HT1080 (cell line): ENCODE data around the gene CD6. TPM values are rescaled to one million over a fixed set of nuclear protein-coding genes. Genes with fewer than 3 reads are reported as not detected.

Source experiments
- DNase-seq: peaks from one replicate; pipeline ENCODE4 v3.0.0-alpha.2; 2015; ENCODE audit warnings: low read depth
- total RNA-seq: library from RNA; depleted of rRNA; stranded (reverse); fragments of >200 nt; shearing (Covaris generic); gene quantifications from 2 replicates; pipeline ENCODE4 v1.2.3, GENCODE V29; 2014

CD6 gene
- total RNA-seq, 1 experiment from 2014 or later, result not detected

DNA sequence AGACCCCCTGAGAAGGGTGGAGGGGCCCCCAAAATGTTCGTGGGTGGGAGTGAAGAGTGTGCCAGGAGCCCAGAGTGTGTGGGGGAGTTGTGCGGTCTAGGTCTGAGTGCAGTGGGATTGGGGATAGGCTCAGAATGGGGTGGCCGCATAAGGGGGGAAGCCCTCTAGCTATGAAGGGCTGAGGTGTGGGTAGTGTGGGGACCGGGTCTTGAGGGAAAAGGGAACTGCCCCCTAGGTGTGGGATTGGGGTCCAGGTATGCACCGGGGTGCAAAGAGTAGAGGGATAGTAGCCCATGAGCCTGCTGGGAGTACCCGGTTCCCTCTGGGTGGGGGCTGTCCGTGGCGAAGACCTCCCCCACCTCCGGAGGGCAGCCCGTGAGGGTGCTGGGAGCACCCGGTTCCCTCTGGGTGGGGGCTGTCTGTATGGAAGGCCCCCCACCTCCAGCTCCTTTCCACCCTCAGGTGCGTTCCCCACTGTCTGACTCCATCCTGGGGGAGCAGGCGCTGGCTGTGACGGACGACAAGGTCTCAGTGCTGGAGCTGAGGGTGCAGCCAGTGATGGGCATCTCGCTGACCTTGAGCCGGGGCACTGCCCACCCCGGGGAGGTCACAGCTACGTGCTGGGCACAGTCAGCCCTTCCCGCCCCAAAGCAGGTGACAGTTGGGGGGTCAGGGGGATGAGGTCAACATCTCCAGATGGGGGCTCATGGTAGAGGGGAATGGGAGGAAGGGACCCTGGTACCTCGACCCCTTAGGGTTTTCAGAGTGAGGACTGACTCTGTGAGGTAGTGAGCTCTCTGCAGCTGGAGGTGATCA is 36.5 kb upstream of the CD6 start:
- no peak for DNase-seq

GRCh38 chr11:60935676-60936442 is 35.6 kb upstream of the CD6 start:
- DNase-seq, result no peak

DNA sequence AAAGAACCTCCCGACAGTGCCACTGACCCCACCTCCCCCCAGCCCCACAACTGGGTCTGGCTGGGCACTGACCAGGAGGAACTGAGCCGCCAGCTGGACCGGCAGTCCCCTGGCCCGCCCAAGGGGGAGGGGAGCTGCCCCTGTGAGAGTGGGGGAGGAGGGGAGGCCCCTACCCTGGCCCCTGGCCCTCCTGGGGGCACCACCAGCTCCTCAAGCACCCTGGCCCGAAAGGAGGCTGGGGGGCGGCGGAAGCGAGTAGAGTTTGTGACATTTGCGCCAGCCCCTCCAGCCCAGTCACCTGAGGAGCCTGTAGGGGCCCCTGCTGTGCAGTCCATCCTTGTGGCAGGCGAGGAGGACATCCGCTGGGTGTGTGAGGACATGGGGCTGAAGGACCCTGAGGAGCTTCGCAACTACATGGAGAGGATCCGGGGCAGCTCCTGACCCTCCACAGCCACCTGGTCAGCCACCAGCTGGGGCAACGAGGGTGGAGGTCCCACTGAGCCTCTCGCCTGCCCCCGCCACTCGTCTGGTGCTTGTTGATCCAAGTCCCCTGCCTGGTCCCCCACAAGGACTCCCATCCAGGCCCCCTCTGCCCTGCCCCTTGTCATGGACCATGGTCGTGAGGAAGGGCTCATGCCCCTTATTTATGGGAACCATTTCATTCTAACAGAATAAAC is 34.9 kb upstream of the CD6 start:
- no peak for DNase-seq

DNA sequence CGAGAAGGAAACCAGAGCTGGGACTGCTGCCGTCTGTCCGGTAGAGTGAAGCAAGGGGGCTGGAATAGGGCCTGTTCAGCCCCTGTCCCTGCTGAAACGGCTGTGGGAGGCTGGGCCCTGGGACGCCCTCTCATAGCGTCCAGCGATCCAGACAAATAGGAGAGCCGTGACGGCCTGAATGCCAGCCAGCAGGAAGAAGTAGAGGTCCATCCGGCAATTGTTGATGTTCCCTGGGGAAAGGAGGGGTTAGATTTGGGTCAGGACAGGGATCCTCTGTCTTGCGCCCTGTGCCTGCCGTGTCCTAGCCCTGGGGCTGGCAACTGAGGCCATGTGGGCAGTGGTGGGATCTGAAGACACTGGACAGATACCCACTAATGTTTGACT is 34.3 kb upstream of the CD6 start:
- DNase-seq, result no peak

DNA sequence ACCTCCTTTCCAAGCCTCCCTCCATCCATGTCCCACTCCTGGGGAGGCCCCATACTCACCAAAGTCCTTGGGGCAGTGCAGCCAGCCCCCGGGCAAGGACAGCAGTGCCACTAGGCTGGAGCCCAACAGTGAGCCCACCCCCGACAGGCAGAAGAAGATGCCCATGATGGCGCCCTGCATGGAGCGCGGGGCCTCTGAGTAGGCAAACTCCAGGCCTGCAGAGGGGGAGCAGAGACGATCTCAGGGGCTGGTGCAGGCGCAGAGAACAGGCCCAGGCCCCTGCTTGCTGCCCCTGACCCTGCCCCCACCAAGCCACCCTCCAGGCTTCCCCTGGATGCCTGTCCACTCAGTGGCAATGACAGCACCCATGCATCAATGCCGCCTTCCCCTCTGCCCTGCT is 33.7 kb upstream of the CD6 start:
- DNase-seq, result no peak

GRCh38 chr11:60938500-60938899 is 33.0 kb upstream of the CD6 start:
- no peak for DNase-seq

- DNase-seq, result no peak
Observed at GRCh38 chr11:60939301-60939700, 32.2 kb upstream of the CD6 start.

GRCh38 chr11:60939855-60940254 is 31.6 kb upstream of the CD6 start:
- no peak for DNase-seq

DNA sequence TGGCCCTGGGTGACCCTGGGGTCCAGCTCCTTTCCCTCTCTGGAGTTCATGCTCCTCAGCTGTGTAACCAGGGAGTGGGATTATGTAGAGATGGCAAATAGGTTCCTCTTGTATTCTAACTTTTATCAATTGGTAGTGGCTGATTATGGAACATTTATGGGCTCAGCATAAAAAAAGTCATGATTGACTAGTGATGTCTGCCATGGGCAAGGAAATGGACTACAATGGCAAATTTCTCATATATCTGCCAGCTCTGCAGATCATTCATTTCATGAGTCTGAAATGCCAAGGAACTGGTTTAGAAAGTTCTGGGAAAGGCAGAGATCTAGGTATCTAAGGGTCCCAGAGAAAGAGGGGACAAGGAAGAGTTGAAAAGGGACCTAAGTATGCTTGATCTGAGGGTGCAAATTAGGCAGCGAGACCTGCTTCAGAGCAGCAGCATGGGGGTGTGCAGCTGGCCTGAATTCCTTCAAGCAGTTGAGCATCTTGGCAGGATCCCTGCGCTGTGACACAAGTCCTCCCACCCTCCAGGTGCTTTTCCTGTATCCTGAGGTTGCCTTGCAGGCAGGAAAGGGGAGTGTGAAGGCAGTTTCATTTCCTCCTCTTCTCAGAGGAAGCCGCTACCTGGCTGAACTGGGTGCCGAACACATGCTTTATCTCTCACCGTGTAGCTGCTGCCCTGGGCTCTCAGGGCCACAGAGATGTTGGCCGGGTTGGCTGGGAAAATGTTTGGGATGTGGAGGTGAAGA is 29.9 kb upstream of the CD6 start:
- no peak for DNase-seq

DNA sequence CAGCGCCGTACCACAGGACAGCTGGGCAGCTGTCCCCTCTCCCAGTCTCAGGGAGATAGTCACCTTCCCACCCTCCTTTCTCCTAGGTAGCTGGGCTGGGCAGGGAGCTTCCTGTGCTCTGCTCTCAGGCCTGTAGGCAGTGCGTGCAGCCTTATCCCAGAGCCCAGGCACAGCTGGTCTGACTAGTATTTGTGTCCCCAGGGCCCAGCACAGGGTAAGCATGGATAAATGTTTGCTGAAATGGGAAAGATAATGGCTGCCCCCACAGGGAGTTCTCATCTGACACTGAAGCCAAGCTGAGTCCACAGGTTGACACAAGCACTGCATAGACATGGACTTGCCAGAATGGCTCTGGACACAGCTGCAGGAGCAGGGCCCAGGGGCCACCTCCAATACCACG is 29.3 kb upstream of the CD6 start:
- no peak for DNase-seq

GRCh38 chr11:60942970-60943565 is 28.4 kb upstream of the CD6 start:
- no peak for DNase-seq

GRCh38 chr11:60944490-60945294 is 26.8 kb upstream of the CD6 start:
- no peak for DNase-seq

DNA sequence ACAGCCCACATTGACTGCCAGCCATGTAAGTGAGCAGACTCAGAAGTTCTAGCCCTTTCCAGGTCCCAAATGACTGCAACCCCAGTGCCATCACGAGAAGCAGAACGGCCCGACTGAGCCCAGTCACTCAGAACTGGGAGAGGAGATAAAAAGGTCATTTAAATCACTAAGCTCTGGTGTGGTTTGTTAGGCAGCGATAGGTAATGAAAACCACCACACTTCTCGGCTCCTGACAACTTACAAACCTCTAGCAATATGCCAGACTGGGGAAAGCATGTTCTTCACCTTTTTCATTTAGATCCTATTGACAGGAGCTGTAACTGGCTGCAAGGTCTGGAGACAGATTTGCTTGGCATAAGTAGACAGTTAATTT is 26.2 kb upstream of the CD6 start:
- DNase-seq, result no peak

DNA sequence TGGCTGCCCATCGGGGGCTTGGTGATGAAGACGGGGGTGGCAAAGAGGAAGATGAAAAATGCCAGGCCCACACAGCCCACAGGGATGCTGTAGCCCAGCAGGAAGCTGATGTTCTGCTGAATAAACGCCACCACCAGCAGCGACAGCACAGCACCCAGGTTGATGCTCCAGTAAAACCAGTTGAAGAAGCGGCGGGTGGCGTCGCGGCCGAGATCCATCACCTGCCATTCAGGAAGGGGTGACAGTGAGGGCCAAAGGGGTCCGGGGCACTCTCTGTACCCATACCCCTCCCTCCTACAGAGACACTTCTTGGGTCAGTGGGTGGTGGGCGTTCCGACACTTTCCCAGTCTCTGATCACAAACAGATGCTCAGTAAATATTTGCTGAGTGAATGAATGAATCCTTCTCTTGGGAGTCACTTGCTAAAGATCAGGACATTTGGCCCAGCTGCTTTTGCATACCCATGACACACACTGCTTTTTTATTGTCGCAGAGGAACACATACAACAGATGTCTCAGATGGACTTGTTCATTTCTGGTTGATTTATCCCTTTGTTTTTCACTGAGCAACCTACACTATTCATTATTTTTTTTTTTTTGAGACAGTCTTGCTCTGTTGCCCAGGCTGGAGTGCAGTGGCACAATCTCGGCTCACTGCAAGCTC is 24.7 kb upstream of the CD6 start:
- no peak for DNase-seq

DNA sequence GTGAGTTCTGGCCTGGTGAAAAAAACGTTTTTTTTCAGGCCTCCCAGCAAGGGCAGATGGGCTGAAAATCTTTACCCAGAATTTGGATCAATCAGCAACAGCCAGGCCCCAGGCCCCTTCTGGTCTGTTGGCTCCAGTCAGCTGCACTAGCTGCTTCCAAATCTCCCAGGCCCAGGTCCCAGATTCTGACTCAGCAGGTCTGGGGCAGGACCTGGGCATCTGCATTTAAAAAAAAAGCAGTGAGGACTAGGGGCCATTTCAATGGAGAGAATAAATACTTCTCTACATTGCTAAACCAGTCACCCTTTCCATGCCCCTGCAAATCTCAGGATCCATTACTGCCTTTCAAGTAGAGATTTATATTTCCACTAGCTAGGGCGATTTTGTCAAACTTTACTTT is 23.8 kb upstream of the CD6 start:
- DNase-seq, result no peak

DNA sequence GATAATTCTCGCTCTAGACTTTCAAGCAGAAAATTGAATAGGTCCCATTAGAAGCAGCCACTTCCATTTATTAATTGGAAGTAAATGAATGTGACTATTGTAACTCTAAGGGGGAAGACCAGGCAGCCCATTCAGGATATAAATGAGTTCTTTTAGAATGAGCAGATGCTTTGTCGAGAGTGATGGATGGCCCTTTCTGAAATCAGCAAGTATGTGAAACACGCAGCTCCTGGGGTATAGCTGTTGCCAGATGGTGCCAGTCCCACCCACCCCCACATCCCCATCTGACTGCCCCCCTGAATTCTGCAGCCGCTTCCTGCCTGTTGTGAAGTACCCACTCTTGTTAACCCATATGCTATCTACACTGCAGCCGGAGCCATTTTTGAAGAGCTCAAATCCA is 23.2 kb upstream of the CD6 start:
- no peak for DNase-seq

DNA sequence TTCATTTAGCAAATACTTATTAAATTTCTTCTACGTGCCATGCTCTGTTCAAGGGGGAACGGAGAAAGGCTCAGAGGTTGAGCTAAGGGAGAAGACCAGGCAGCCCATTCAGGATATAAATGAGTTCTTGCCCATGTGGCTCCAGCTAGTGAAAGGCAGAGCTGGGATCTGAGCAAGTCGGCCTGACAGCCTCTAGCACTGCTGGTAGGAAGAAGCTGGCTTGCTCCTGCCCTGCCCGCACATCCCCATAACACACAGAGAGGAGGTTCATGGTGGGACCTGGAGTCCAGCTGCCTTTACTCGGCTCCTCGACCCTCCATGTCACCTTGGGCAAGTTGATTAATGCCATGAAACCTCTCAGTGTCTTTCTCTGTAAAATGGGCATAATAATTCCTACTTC is 21.5 kb upstream of the CD6 start:
- DNase-seq, result no peak

DNA sequence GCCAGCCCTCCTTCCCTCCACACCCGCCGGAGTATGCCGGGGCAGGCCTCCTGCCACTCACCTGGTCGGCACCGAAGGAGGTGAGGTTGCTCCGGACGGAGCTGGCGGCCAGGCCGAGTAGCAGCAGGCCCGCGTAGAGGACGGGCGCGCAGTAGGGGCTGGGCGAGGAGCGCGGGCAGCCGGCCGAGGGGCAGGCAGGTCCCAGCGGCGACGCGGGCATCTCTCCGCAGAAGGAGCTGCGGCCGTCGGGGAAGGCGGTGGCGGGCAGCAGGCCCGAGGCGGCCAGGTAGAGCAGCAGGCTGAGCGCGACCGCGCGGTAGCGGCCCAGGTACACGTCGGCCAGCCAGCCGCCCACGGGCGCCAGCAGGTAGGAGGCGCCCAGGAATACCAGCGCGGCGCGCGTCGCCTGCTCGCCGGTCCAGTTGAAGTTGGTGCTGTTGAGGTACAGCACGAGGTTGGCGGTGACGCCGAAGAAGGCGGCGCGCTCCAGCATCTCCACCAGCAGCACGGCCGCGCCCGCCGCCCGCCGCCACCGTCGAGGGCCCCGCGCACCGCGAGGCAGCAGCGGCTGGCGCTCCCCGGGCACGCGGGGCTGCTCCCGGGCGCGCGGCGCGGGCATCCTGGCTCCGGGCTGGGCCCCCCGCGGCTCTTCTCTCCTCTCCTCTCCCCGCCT is 20.4 kb upstream of the CD6 start:
- DNase-seq, result no peak

DNA sequence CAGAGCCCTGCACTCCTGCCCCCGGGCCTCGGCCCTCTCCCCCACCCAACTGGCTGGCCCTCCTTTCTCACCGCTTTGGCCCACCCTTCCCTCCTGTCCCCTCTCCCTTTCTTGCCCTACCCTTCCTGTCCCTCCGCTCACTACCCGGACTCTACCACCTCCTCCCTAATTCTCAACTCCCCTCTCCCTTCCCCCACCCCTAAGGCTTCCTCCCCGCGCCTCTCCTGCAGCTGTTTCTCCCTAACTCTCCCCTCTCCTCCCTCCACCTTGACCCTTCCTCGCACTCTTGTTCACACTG is 19.9 kb upstream of the CD6 start:
- no peak for DNase-seq
